Measurements from ENCODE around the gene LONRF3. TPM values are rescaled to one million over a fixed set of nuclear protein-coding genes. Genes with fewer than 3 reads are reported as not detected.

Gene LONRF3
- total and polyA plus RNA-seq, 2 donors (not counting 1 experiment from before 2014, with no cell fraction given): 0.07 to 1.2 TPM

DNA sequence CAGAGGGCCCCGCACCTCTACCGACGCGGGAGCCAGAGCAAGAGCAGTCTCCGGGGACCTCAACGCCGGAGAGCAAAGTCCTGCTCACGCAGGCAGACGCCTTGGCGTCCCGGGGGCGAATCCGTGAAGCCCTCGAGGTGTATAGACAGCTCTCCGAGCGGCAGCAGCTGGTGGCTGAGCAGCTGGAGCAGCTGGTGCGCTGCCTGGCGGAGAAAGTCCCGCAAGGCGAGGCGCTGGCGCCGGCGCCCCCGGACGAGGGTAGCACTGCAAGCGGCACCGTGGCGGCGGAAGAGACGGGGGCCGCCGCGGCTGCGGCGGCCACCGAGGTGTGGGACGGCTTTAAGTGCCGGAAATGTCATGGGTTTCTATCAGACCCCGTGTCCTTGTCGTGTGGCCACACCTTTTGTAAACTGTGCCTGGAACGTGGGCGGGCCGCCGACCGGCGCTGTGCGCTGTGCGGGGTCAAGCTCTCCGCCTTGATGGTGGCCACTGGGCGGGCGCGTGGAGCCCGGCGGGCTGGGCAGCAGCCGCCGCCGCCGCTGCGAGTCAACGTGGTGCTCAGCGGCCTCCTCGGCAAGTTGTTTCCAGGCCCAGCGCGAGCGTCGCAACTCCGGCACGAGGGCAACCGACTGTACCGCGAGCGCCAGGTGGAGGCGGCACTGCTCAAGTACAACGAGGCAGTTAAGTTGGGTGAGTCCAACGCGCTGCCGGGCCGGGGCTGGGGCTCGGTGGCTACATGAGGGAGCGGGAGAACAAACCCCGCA is 672 bp downstream of the LONRF3 start:
- Histone ChIP-seq H3K27me3 (replicated peaks in 1 of 4; ENCODE audit: control extremely low read depth in 1 of 4, control insufficient read depth in 3 of 4, insufficient read depth in 4 of 4, low read length in 3 of 4) (peaks cover 0 to 52% (median 15%) of the 10 kb centered on the region in 4 experiments), H3K79me2 (ENCODE audit: control insufficient read depth, insufficient read depth, low read length) (no peaks in the 10 kb centered on the region), H3K4me1 (ENCODE audit: control insufficient read depth in 2 of 2, insufficient read depth in 2 of 2, low read length in 2 of 2) (peaks cover 19 to 31% of the 10 kb centered on the region in 2 donors), H3K4me3 (ENCODE audit: control extremely low read depth in 1 of 5, extremely low read depth in 1 of 5, insufficient read depth in 1 of 5, low read depth in 2 of 5, low read length in 4 of 5) (peak overlapping the region in 4 of 5 experiments; percentile 51 to 64 (median 56)), H3K36me3 (replicated peaks in 1 of 2; ENCODE audit: control extremely low read depth in 1 of 2, control insufficient read depth in 1 of 2, extremely low read depth in 1 of 2, insufficient read depth in 2 of 2, low read length in 1 of 2) (no peaks in the 10 kb centered on the region), H3K9ac (ENCODE audit: low read length) (peak overlapping the region; percentile 72), H3K9me3 (ENCODE audit: control extremely low read depth in 1 of 3, control insufficient read depth in 2 of 3, insufficient read depth in 1 of 3, low read length in 2 of 3) (peaks cover 0 to 3% (median 0%) of the 10 kb centered on the region in 3 donors), H3K4me2 (replicated peaks; ENCODE audit: low read depth, low read length, poor library complexity, severe bottlenecking) (peak overlapping the region; percentile 93), H4K20me1 (ENCODE audit: control insufficient read depth, insufficient read depth, low read length, poor library complexity, severe bottlenecking) (no peaks in the 10 kb centered on the region), H3K27ac (ENCODE audit: low read length in 2 of 2) (no peak overlapping the region), H2AFZ (ENCODE audit: insufficient read depth, low read depth, low read length, poor library complexity, severe bottlenecking) (peak overlapping the region; percentile 73)
- H3K9me3 Mint-ChIP-seq (ENCODE audit: insufficient read depth): no peaks in the 10 kb centered on the region
- DNase-seq: peak; percentile 69
- peaks cover 21% of the 10 kb centered on the region for H3K4me1 Mint-ChIP-seq
- ChIA-PET CTCF (interaction anchor here (1.0 to 1.3 kb wide), 3 partner anchors 33 to 127 kb away, joined by 3 to 6 read pairs (median 5); no protein-coding TSS in a partner anchor), POLR2A (no interaction called here)
- peak overlapping the region; percentile 94 for H3K4me3 Mint-ChIP-seq
- H3K27me3 Mint-ChIP-seq: peaks cover 17% of the 10 kb centered on the region
- H3K27ac Mint-ChIP-seq: peak overlapping the region; percentile 85
- 2% methylated on average over 71 of the region's 82 CpGs for WGBS (ENCODE audit: insufficient coverage)
- intact Hi-C loops (cut with micrococcal nuclease): loop anchor here (2.0 kb wide), 1 partner anchor 30 kb away; no protein-coding TSS in a partner anchor
- no peak for TF ChIP-seq EZH2 (IDR thresholded peaks at IDR 0.05; ENCODE audit: borderline replicate concordance, insufficient read depth, low read depth, low read length, poor library complexity, severe bottlenecking)
- TF ChIP-seq, protein P1, sequence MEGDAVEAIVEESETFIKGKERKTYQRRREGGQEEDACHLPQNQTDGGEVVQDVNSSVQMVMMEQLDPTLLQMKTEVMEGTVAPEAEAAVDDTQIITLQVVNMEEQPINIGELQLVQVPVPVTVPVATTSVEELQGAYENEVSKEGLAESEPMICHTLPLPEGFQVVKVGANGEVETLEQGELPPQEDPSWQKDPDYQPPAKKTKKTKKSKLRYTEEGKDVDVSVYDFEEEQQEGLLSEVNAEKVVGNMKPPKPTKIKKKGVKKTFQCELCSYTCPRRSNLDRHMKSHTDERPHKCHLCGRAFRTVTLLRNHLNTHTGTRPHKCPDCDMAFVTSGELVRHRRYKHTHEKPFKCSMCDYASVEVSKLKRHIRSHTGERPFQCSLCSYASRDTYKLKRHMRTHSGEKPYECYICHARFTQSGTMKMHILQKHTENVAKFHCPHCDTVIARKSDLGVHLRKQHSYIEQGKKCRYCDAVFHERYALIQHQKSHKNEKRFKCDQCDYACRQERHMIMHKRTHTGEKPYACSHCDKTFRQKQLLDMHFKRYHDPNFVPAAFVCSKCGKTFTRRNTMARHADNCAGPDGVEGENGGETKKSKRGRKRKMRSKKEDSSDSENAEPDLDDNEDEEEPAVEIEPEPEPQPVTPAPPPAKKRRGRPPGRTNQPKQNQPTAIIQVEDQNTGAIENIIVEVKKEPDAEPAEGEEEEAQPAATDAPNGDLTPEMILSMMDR (IDR thresholded peaks at IDR 0.05): no peak
- peak; percentile 34 for ATAC-seq (ENCODE audit: low read depth)
